ENCODE measurements around the gene LIMS3.
"Not testable (repeated sequence)": the region's sequence is repeated elsewhere in the genome, so short reads cannot be mapped to it uniquely, and the experiment has no call there.

The LIMS3 gene, protein sequence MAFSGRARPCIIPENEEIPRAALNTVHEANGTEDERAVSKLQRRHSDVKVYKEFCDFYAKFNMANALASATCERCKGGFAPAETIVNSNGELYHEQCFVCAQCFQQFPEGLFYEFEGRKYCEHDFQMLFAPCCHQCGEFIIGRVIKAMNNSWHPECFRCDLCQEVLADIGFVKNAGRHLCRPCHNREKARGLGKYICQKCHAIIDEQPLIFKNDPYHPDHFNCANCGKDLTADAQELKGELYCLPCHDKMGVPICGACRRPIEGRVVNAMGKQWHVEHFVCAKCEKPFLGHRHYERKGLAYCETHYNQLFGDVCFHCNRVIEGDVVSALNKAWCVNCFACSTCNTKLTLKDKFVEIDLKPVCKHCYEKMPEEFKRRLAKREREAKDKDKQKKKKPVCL

GRCh38 chr2:109898462-109899336, at the start of gene LIMS3:
Gene LIMS3 (plus strand): TSS chr2:109898688. CDS start chr2:109898729, 41 bp downstream.
- not testable (repeated sequence) for DNase-seq (ENCODE audit: low read depth)

- not testable (repeated sequence) for DNase-seq (ENCODE audit: low read depth)
Observed at GRCh38 chr2:109871129-109871751, 27.2 kb upstream of the LIMS3 start.

GRCh38 chr2:109876625-109877024, 21.9 kb upstream of the LIMS3 start:
- DNase-seq (ENCODE audit: low read depth) = not testable (repeated sequence)

GRCh38 chr2:109882112-109882511, 16.4 kb upstream of the LIMS3 start:
- not testable (repeated sequence) for DNase-seq (ENCODE audit: low read depth)

- not testable (repeated sequence) for DNase-seq (ENCODE audit: low read depth)
Observed at GRCh38 chr2:109888414-109888813, 10.1 kb upstream of the LIMS3 start.

- DNase-seq (ENCODE audit: low read depth) = not testable (repeated sequence)
Observed at GRCh38 chr2:109889909-109890308, 8.6 kb upstream of the LIMS3 start.

DNA sequence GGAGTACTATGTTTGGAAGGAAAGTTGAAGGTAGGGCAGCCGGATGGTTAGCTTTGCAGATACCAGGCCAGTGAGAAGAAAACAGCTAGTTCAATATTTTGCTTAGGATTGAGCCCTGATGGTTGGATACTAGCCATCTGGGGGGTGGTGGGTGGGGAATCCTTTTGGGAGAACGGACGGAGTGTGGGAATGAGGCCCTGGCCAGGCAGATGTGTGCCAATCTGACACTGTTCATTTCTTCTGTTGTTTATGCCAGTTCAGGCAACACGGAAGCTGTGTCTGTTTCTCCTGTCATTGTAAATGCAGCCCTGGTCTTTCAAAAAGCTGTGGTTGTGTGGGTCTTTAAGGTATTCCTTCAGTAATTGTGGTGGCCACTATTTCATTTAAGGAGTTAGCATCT, 7.5 kb upstream of the LIMS3 start:
- DNase-seq (ENCODE audit: low read depth) = not testable (repeated sequence)

- not testable (repeated sequence) for DNase-seq (ENCODE audit: low read depth)
Observed at GRCh38 chr2:109893736-109894135, 4.8 kb upstream of the LIMS3 start.

- DNase-seq (ENCODE audit: low read depth) = not testable (repeated sequence)
Observed at GRCh38 chr2:109894141-109894540, 4.3 kb upstream of the LIMS3 start.

GRCh38 chr2:109895090-109895869, 3.2 kb upstream of the LIMS3 start:
- not testable (repeated sequence) for DNase-seq (ENCODE audit: low read depth)

GRCh38 chr2:109896212-109896611, 2.3 kb upstream of the LIMS3 start:
- not testable (repeated sequence) for DNase-seq (ENCODE audit: low read depth)

GRCh38 chr2:109897769-109898461, 573 bp upstream of the LIMS3 start:
- DNase-seq (ENCODE audit: low read depth) = not testable (repeated sequence)

DNA sequence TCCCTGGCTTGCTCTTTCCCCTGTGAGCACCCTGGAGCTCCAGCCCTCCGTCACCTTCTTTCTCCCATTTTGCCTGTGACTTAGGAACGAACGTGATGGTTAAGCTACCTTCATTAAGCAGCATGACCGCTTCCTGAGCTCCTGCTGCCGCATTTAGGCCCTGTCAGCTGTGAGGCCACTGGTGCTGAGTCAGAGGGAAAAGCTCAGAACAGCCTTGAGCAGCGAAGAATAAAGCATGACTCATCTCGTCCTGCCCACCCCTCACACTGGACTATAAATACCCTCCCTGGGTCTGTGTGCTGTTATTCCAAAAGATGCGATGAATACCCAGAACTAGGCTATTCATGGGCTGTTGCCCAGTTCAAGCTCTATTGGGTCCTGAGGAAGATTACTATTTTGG, 7.3 kb downstream of the LIMS3 start:
- DNase-seq (ENCODE audit: low read depth) = not testable (repeated sequence)

GRCh38 chr2:109908626-109909025, 10.1 kb downstream of the LIMS3 start:
- DNase-seq (ENCODE audit: low read depth) = not testable (repeated sequence)

GRCh38 chr2:109910789-109911188, 12.3 kb downstream of the LIMS3 start:
- DNase-seq (ENCODE audit: low read depth) = not testable (repeated sequence)

- not testable (repeated sequence) for DNase-seq (ENCODE audit: low read depth)
Observed at GRCh38 chr2:109913911-109914310, 15.4 kb downstream of the LIMS3 start.

DNA sequence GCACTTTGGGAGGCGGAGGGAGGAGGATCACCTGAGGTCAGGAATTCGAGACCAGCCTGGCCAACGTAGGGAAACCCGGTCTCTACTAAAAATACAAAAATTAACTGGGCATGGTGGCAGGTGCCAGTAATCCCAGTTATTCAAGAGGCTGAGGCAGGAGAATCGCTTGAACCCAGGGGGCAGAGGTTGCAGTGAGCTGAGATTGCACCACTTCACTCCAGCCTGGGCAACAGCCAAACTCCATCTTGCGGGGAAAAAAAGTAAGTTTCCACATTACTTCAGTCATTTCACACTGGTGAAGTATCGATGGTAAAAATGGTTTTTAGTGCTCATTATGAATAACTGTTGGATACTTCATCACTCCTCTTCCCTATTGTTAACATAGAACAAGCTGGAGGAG, 16.1 kb downstream of the LIMS3 start:
- DNase-seq (ENCODE audit: low read depth) = not testable (repeated sequence)

DNA sequence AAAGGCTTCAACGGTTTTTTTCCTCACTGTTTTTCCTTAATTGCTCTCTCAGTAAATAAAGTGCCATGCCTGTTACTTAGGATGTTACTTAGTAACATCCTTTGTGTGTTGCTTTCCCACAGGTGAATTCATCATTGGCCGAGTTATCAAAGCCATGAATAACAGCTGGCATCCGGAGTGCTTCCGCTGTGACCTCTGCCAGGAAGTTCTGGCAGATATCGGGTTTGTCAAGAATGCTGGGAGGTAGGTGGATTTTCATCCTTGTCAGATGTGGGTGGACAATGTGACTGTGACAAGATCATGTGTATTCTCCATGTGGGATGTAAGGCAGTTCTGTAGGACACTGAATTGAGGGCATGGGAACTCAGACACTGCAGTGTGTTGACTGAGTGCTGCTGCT, 17.3 kb downstream of the LIMS3 start:
- not testable (repeated sequence) for DNase-seq (ENCODE audit: low read depth)

GRCh38 chr2:109920162-109920561, 21.7 kb downstream of the LIMS3 start:
- not testable (repeated sequence) for DNase-seq (ENCODE audit: low read depth)

DNA sequence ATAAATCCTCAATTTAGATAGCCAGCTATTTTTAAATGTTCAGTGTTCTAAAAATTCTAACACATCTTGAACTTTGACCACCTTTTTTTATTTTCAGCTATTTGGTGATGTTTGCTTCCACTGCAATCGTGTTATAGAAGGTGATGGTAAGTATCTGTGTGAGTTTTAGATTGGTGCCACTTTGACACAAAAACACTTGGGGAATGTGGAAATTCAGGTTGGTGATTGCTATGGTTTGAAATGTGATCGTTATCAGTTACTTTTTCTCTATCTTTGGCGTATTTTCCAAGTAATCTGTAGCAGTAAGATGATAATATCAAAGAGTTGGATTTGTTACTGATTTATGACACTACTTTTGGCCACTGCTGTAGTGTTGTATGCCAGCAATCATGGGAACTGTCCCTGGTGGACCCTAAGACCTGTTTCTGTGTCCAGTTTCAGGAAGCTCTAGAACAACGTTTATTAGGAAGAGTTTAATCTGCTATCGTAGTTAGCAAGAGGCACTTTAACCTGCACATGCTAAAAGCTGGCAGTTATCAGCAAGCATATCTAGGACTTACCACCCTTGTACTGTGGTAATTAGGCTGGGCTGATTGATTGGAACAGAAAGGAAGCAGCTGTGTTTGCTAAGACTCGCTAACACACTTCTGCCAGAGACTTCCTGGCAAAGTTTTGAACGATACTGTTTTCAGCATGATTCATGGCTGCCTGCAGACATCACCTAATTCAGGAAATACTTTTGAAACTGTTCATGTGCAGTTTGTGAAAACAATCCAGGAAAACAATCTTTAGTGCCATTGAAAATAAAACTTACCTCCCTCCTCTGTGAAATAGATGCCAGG, 23.3 kb downstream of the LIMS3 start:
- not testable (repeated sequence) for DNase-seq (ENCODE audit: low read depth)
